Panc1 (cell line): ENCODE measurements around the gene AP2B1. TPM values are rescaled to one million over a fixed set of nuclear protein-coding genes. Genes with fewer than 3 reads are reported as not detected.

Source experiments
- ATAC-seq: fragments of 200-7000 bp; cut with Tn5 transposase; 2 replicates; pipeline ENCODE4 v1.9.1; 2020; ENCODE audit warnings: mild to moderate bottlenecking, moderate library complexity
- BruUV-seq: library from RNA; stranded (reverse); fragments of 400-500 nt; replicated peaks from 2 replicates; lab custom pipeline; 2021; lab: Mats Ljungman, UMichigan
- CTCF ChIA-PET: fragments of 300-600 bp; sonication (Branson Sonifier 250); formaldehyde crosslinking; loops from one replicate; lab custom pipeline; 2022; ENCODE audit warnings: antibody characterized with exemption; lab: Charles Lee
- POLR2A ChIA-PET: fragments of 300-600 bp; sonication (Branson Sonifier 250); formaldehyde crosslinking; loops from one replicate; lab custom pipeline; 2022; ENCODE audit warnings: antibody characterized with exemption; lab: Charles Lee
- DNase-seq: peaks from one replicate; pipeline ENCODE4 v3.0.0-alpha.2; 2010; ENCODE audit warnings: low read depth, low spot score
- H3K27ac ChIP-seq: 2 replicates; pipeline ENCODE4 v1.5.1; 2011; ENCODE audit warnings: mild to moderate bottlenecking, low read length, inconsistent platforms
- H3K27me3 ChIP-seq: fragments of 200-500 bp; sonication (Bioruptor generic); 2 replicates; pipeline ENCODE4 v1.6.0; 2014; ENCODE audit warnings: low read length, inconsistent platforms; ENCODE audit not compliant: control insufficient read depth, insufficient read depth
- H3K36me3 ChIP-seq: fragments of 200-500 bp; sonication (Bioruptor generic); 2 replicates; pipeline ENCODE4 v1.5.1; 2014; ENCODE audit warnings: inconsistent platforms, mild to moderate bottlenecking, low read length, moderate library complexity; ENCODE audit not compliant: control insufficient read depth, insufficient read depth
- H3K4me1 ChIP-seq: 2 replicates; pipeline ENCODE4 v1.5.1; 2011; ENCODE audit warnings: inconsistent platforms, mild to moderate bottlenecking, low read length, moderate library complexity; ENCODE audit not compliant: control insufficient read depth, insufficient read depth
- H3K4me3 ChIP-seq, 2 experiments: 2 replicates each; pipeline ENCODE4 v1.5.1; 2011 to 2012; ENCODE audit warnings: low read depth in 2 of 2, low read length in 2 of 2, mild to moderate bottlenecking in 2 of 2, inconsistent platforms in 1 of 2, moderate library complexity in 1 of 2
- H3K9me3 ChIP-seq: fragments of 200-500 bp; sonication (Bioruptor generic); 2 replicates; pipeline ENCODE4 v1.5.1; 2014; ENCODE audit warnings: low read depth, mild to moderate bottlenecking, inconsistent platforms, low read length, moderate library complexity; ENCODE audit not compliant: control insufficient read depth, insufficient read depth
- CTCF ChIP-seq: fragments of 450-650 bp; IDR thresholded peaks from 2 replicates; pipeline ENCODE4 v1.5.1; 2017; ENCODE audit warnings: mild to moderate bottlenecking
- POLR2AphosphoS5 ChIP-seq: IDR thresholded peaks from 2 replicates; pipeline ENCODE4 v1.6.1; 2012; ENCODE audit warnings: mild to moderate bottlenecking, low read depth, low read length, moderate library complexity
- REST ChIP-seq, 2 experiments: IDR thresholded peaks; 2 replicates each; pipeline ENCODE4 v1.6.1; 2011 to 2012; ENCODE audit warnings: low read depth in 2 of 2, control low read depth in 1 of 2, low read length in 1 of 2, mild to moderate bottlenecking in 1 of 2, moderate library complexity in 1 of 2; ENCODE audit not compliant: insufficient read depth in 1 of 2
- SIN3A ChIP-seq: IDR thresholded peaks from 2 replicates; pipeline ENCODE4 v1.6.1; 2012; ENCODE audit warnings: low read depth, mild to moderate bottlenecking, low read length, moderate library complexity, borderline replicate concordance; ENCODE audit not compliant: insufficient read depth
- TCF7L2 ChIP-seq: IDR thresholded peaks from 2 replicates; pipeline ENCODE4 v1.6.1; 2011; ENCODE audit warnings: mild to moderate bottlenecking, low read depth, low read length, inconsistent platforms
- in situ Hi-C: cut with HindIII; loops from 2 replicates; pipeline ENCODE4 v1.10.0; 2016; ENCODE audit warnings: low sequenced_read_pairs, low pct_unique_long_range_greater_than_20kb
- intact Hi-C: fragments of 100-400 bp; cut with micrococcal nuclease; formaldehyde crosslinking; loops from one replicate; pipeline ENCODE4 v1.10.0; 2022; ENCODE audit not compliant: unreplicated experiment
- total RNA-seq: library from RNA; stranded (reverse); gene quantifications from one replicate; pipeline ENCODE4 v1.2.1, GENCODE V29; 2021; ENCODE audit not compliant: unreplicated experiment

Gene AP2B1
- total RNA-seq, 1 experiment from 2014 or later: 446 TPM

DNA sequence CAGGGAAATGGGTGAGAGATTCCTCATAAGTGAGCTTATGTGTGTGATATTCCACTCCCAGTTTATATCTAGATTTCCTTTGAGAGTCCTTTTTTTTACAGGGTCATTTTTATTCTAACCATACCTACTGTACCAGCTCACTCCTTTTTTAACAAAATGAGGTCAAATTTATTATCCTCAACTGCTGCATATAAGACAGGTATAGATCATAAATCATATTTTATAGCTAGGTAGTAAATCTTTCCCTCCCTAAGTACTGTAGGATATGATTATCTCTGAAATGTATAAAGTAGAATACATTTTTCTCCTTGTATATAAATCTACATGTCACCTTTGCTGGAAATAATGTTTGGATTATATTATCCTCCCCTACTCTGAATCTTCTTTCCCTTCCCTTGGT, 31.5 kb downstream of the AP2B1 start:
- Histone ChIP-seq H3K27me3 (no peaks in the 10 kb centered on the region), H3K4me3 (no peak overlapping the region), H3K9me3 (no peaks in the 10 kb centered on the region), H3K4me1 (0 out of 2 replicates have a peak, but pooled peaks cover 4% of the 10 kb centered on the region), H3K36me3 (peaks cover 41% of the 10 kb centered on the region), H3K27ac (no peak overlapping the region)
- TF ChIP-seq REST (IDR thresholded peaks at IDR 0.05; ENCODE audit: insufficient read depth in 1 of 2, low read depth in 2 of 2, low read length in 1 of 2): no peak
- no peak for TF ChIP-seq POLR2AphosphoS5
- no peak for TF ChIP-seq SIN3A
- no peak for TF ChIP-seq TCF7L2
- TF ChIP-seq CTCF: no peak
- DNase-seq (no peak), ATAC-seq (no peak)
- intact Hi-C loops: loop anchor here (10.0 kb wide), 1 partner anchor 46 kb away; no protein-coding TSS in a partner anchor
- in situ Hi-C loops: no loop called here
- BruUV-seq: no TSS peak
- CTCF ChIA-PET: no interaction called here
- POLR2A ChIA-PET: interaction anchor here (0.6 kb wide), 1 partner anchor 27 kb away, joined by 6 read pairs; no protein-coding TSS in a partner anchor

- ChIA-PET CTCF (no interaction called here), POLR2A (no interaction called here)
- intact Hi-C loops: no loop called here
- Histone ChIP-seq H3K27me3 (no peaks in the 10 kb centered on the region), H3K27ac (no peak overlapping the region), H3K4me1 (0 out of 2 replicates have a peak, but pooled peaks cover 4% of the 10 kb centered on the region), H3K4me3 (no peak overlapping the region), H3K36me3 (peaks cover 55% of the 10 kb centered on the region), H3K9me3 (no peaks in the 10 kb centered on the region)
- no peak for TF ChIP-seq SIN3A
- no peak for TF ChIP-seq TCF7L2
- TF ChIP-seq POLR2AphosphoS5: no peak
- TF ChIP-seq REST (IDR thresholded peaks at IDR 0.05; ENCODE audit: insufficient read depth in 1 of 2, low read depth in 2 of 2, low read length in 1 of 2): no peak
- in situ Hi-C loops: no loop called here
- ATAC-seq (no peak), DNase-seq (no peak)
- no TSS peak for BruUV-seq
Observed at GRCh38 chr17:35621768-35622167, 34.6 kb downstream of the AP2B1 start.
